Testis (tissue), 2 donors: ENCODE results near the gene CEP19.

ENCODE experiments used
- POLR2A ChIP-seq: fragments of 450-650 bp; IDR thresholded peaks from one replicate; pipeline ENCODE4 v1.6.1; 2017; ENCODE audit warnings: antibody characterized with exemption, mild to moderate bottlenecking, moderate library complexity
- TF ChIP-seq, protein P1 (sequence below), 3 experiments: fragments of 450-650 bp in 2 of 3; fragments of 200-600 bp in 1 of 3; sonication (generic) in 1 of 3; IDR thresholded peaks; one replicate each; pipeline ENCODE4 v1.5.1; 2016 to 2019; ENCODE audit warnings: antibody characterized with exemption in 3 of 3, mild to moderate bottlenecking in 2 of 3, moderate library complexity in 1 of 3

DNA sequence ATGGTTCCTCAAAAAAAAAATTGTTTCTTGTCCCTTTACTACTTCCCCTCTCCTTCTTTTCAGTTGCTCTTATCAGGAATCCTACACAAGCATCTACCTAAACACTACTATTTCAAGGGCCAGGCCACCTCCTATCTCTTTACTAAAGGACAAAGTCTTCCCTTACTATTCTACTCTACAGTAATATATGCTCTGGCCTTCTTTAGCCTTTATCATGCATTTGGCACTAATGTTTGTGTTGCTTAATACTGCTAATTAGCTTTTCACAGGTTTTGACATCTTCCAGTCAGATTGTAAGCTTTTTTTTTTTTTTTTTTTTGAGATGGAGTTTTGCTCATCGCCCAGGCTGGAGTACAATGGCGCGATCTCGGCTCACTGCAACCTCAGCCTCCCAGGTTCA is 5.3 kb downstream of the CEP19 start:
- no peak for TF ChIP-seq POLR2A
- TF ChIP-seq, protein P1, sequence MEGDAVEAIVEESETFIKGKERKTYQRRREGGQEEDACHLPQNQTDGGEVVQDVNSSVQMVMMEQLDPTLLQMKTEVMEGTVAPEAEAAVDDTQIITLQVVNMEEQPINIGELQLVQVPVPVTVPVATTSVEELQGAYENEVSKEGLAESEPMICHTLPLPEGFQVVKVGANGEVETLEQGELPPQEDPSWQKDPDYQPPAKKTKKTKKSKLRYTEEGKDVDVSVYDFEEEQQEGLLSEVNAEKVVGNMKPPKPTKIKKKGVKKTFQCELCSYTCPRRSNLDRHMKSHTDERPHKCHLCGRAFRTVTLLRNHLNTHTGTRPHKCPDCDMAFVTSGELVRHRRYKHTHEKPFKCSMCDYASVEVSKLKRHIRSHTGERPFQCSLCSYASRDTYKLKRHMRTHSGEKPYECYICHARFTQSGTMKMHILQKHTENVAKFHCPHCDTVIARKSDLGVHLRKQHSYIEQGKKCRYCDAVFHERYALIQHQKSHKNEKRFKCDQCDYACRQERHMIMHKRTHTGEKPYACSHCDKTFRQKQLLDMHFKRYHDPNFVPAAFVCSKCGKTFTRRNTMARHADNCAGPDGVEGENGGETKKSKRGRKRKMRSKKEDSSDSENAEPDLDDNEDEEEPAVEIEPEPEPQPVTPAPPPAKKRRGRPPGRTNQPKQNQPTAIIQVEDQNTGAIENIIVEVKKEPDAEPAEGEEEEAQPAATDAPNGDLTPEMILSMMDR (IDR thresholded peaks at IDR 0.05): no peak
